Dedifferentiated amniotic fluid mesenchymal stem cell (primary cell): ENCODE data around the gene ALPG.
"Not testable (repeated sequence)": the region's sequence is repeated elsewhere in the genome, so short reads cannot be mapped to it uniquely, and the experiment has no call there.

ENCODE experiments used
- DNase-seq: peaks from one replicate; pipeline ENCODE4 v3.0.0-alpha.2; 2016; ENCODE audit errors: extremely low spot score

Gene ALPG

GRCh38 chr2:232406556-232407310 is at the start of gene ALPG:
TSS of gene ALPG (plus strand) at chr2:232406844. CDS start at chr2:232406895, 51 bp downstream.
- DNase-seq: no peak

GRCh38 chr2:232361646-232362045 is 45.0 kb upstream of the ALPG start:
- no peak for DNase-seq

GRCh38 chr2:232362174-232362900 is 44.3 kb upstream of the ALPG start:
- no peak for DNase-seq

- DNase-seq: not testable (repeated sequence)
These were observed 43.4 kb upstream of the ALPG start for GRCh38 chr2:232363064-232363783.

GRCh38 chr2:232363784-232364615 is 42.6 kb upstream of the ALPG start:
- no peak for DNase-seq

- DNase-seq: not testable (repeated sequence)
These were observed 41.6 kb upstream of the ALPG start for GRCh38 chr2:232364806-232365594.

GRCh38 chr2:232365621-232366321 is 40.9 kb upstream of the ALPG start:
- DNase-seq: no peak

GRCh38 chr2:232366461-232366860 is 40.2 kb upstream of the ALPG start:
- DNase-seq: not testable (repeated sequence)

GRCh38 chr2:232367016-232367415 is 39.6 kb upstream of the ALPG start:
- DNase-seq: no peak

GRCh38 chr2:232367591-232368233 is 38.9 kb upstream of the ALPG start:
- no peak for DNase-seq

- no peak for DNase-seq
These were observed 38.3 kb upstream of the ALPG start for GRCh38 chr2:232368311-232368731.

- no peak for DNase-seq
These were observed 37.3 kb upstream of the ALPG start for GRCh38 chr2:232369126-232369951.

GRCh38 chr2:232370007-232370406 is 36.6 kb upstream of the ALPG start:
- not testable (repeated sequence) for DNase-seq

GRCh38 chr2:232372231-232373208 is 34.1 kb upstream of the ALPG start:
- no peak for DNase-seq

GRCh38 chr2:232374356-232374755 is 32.3 kb upstream of the ALPG start:
- DNase-seq: no peak

- DNase-seq: no peak
These were observed 31.5 kb upstream of the ALPG start for GRCh38 chr2:232375164-232375563.

GRCh38 chr2:232376260-232376659 is 30.4 kb upstream of the ALPG start:
- DNase-seq: no peak
